H1 (cell line): ENCODE results near the gene HCST. TPM values are rescaled to one million over a fixed set of nuclear protein-coding genes. Genes with fewer than 3 reads are reported as not detected.

Experiments used
- CTCF ChIA-PET: fragments of 300-600 bp; sonication (Branson Sonifier 250); formaldehyde crosslinking; loops from one replicate; lab custom pipeline; 2021; ENCODE audit not compliant: partially characterized antibody; lab: Charles Lee
- POLR2A ChIA-PET: fragments of 300-600 bp; sonication (Branson Sonifier 250); formaldehyde crosslinking; loops from one replicate; lab custom pipeline; 2021; ENCODE audit warnings: inconsistent platforms; ENCODE audit not compliant: partially characterized antibody; lab: Charles Lee
- DNase-seq, 2 experiments: peaks; one replicate each; pipeline versions ENCODE4 v3.0.0 to v3.0.0-alpha.2; 2010 to 2022; ENCODE audit warnings: low spot score in 2 of 2, low read depth in 1 of 2, mixed read lengths in 1 of 2
- FAIRE-seq: peaks from 2 replicates; lab custom pipeline; 2011; peaks lifted over from hg19 to GRCh38; lab: Jason Lieb, UNC
- H2AFZ ChIP-seq: 2 replicates; pipeline ENCODE4 v1.8.1; 2012; ENCODE audit warnings: low read length, inconsistent platforms
- H2AK5ac ChIP-seq: 2 replicates; pipeline ENCODE4 v1.6.1; 2013; ENCODE audit warnings: low read depth, low read length
- H2BK120ac ChIP-seq: replicated peaks from 2 replicates; pipeline ENCODE3; 2013; ENCODE audit warnings: low read depth, low read length, inconsistent platforms
- H2BK12ac ChIP-seq: 2 replicates; pipeline ENCODE4 v1.6.1; 2013; ENCODE audit warnings: low read depth, low read length
- H2BK15ac ChIP-seq: 2 replicates; pipeline ENCODE4 v1.6.1; 2013; ENCODE audit warnings: low read length
- H2BK20ac ChIP-seq: 2 replicates; pipeline ENCODE4 v1.6.1; 2013; ENCODE audit warnings: low read length
- H2BK5ac ChIP-seq: 2 replicates; pipeline ENCODE4 v1.6.1; 2013; ENCODE audit warnings: low read depth, low read length
- H3K14ac ChIP-seq: 2 replicates; pipeline ENCODE4 v1.6.1; 2013; ENCODE audit warnings: inconsistent platforms; ENCODE audit not compliant: insufficient read length
- H3K18ac ChIP-seq: 2 replicates; pipeline ENCODE4 v1.6.1; 2013; ENCODE audit warnings: low read length; ENCODE audit errors: extremely low read depth
- H3K23ac ChIP-seq: 2 replicates; pipeline ENCODE4 v1.6.1; 2013; ENCODE audit warnings: inconsistent platforms; ENCODE audit not compliant: insufficient read length
- H3K23me2 ChIP-seq: 2 replicates; pipeline ENCODE4 v1.6.1; 2013; ENCODE audit warnings: low read depth, low read length
- H3K27ac ChIP-seq: 2 replicates; pipeline ENCODE4 v1.6.1; 2011; ENCODE audit warnings: low read depth, low read length, inconsistent platforms
- H3K27me3 ChIP-seq, 4 experiments: replicated peaks in 1 of 4; 1 replicate in 1 of 4; 2 replicates in 3 of 4; pipeline versions ENCODE4 v1.6.1 to v1.8.1; 2011 to 2013; ENCODE audit warnings: low read length in 3 of 4, mild to moderate bottlenecking in 3 of 4, inconsistent platforms in 2 of 4, mixed read lengths in 2 of 4, moderate library complexity in 1 of 4; ENCODE audit not compliant: control insufficient read depth in 3 of 4, insufficient read depth in 3 of 4; ENCODE audit errors: extremely low read depth in 1 of 4
- H3K36me3 ChIP-seq, 4 experiments: 2 replicates each; pipeline versions ENCODE4 v1.6.1 to v1.8.1; 2011 to 2013; ENCODE audit warnings: mild to moderate bottlenecking in 4 of 4, low read length in 3 of 4, moderate library complexity in 2 of 4, control low read depth in 1 of 4, inconsistent platforms in 1 of 4; ENCODE audit not compliant: insufficient read depth in 4 of 4, control insufficient read depth in 2 of 4
- H3K4ac ChIP-seq: replicated peaks from 2 replicates; pipeline ENCODE3; 2013; ENCODE audit warnings: low read length, low read depth, mixed read lengths, inconsistent platforms; ENCODE audit not compliant: insufficient read length
- H3K4me1 ChIP-seq, 4 experiments: replicated peaks in 1 of 4; 1 replicate in 1 of 4; 2 replicates in 3 of 4; pipeline versions ENCODE4 v1.6.1 to v1.8.1; 2011 to 2013; ENCODE audit warnings: low read length in 3 of 4, inconsistent platforms in 2 of 4, mixed read lengths in 1 of 4; ENCODE audit not compliant: insufficient read depth in 4 of 4, control insufficient read depth in 3 of 4
- H3K4me2 ChIP-seq, 2 experiments: 2 replicates each; pipeline versions ENCODE4 v1.6.1 to v1.8.1; 2011 to 2013; ENCODE audit warnings: low read depth in 2 of 2, low read length in 2 of 2, control low read depth in 1 of 2, inconsistent platforms in 1 of 2, mild to moderate bottlenecking in 1 of 2; ENCODE audit not compliant: insufficient read depth in 1 of 2
- H3K4me3 ChIP-seq, 4 experiments: fragments of 200-600, 300-600 bp in 1 of 4; sonication (generic), shearing (Covaris generic), sonication (Bioruptor Twin) in 1 of 4; 2 replicates each; pipeline versions ENCODE4 v1.5.1 to v1.8.1; 2011 to 2016; ENCODE audit warnings: low read length in 4 of 4, low read depth in 3 of 4, control low read depth in 2 of 4, inconsistent platforms in 2 of 4, mild to moderate bottlenecking in 2 of 4, mixed read lengths in 1 of 4, moderate library complexity in 1 of 4; ENCODE audit not compliant: insufficient read depth in 2 of 4; ENCODE audit errors: extremely low read depth in 1 of 4
- H3K56ac ChIP-seq: replicated peaks from 2 replicates; pipeline ENCODE3; 2013; ENCODE audit warnings: low read depth, mild to moderate bottlenecking, mixed read lengths, low read length, inconsistent platforms; ENCODE audit not compliant: insufficient read length
- H3K79me1 ChIP-seq: 2 replicates; pipeline ENCODE4 v1.6.1; 2013; ENCODE audit warnings: low read depth, low read length, control low read depth
- H3K79me2 ChIP-seq, 2 experiments: 2 replicates each; pipeline versions ENCODE4 v1.6.1 to v1.8.1; 2012 to 2013; ENCODE audit warnings: low read length in 2 of 2, mild to moderate bottlenecking in 2 of 2, inconsistent platforms in 1 of 2; ENCODE audit not compliant: insufficient read depth in 2 of 2, control insufficient read depth in 1 of 2
- H3K9ac ChIP-seq, 4 experiments: replicated peaks in 1 of 4; 1 replicate in 1 of 4; 2 replicates in 3 of 4; pipeline versions ENCODE4 v1.6.1 to v1.8.1; 2011 to 2013; ENCODE audit warnings: low read depth in 3 of 4, low read length in 3 of 4, control low read depth in 2 of 4, mild to moderate bottlenecking in 2 of 4, moderate library complexity in 2 of 4, inconsistent platforms in 1 of 4; ENCODE audit errors: extremely low read depth in 1 of 4
- H3K9me3 ChIP-seq, 2 experiments: 2 replicates each; pipeline versions ENCODE4 v1.6.1 to v1.8.1; 2012 to 2013; ENCODE audit warnings: mild to moderate bottlenecking in 2 of 2, moderate library complexity in 2 of 2, control low read depth in 1 of 2, inconsistent platforms in 1 of 2, low read depth in 1 of 2, low read length in 1 of 2, mixed read lengths in 1 of 2; ENCODE audit not compliant: insufficient read depth in 2 of 2
- H4K20me1 ChIP-seq, 2 experiments: replicated peaks in 1 of 2; 2 replicates each; pipeline versions ENCODE3 to v1.8.1; 2011 to 2013; ENCODE audit warnings: inconsistent platforms in 2 of 2, low read length in 2 of 2, mild to moderate bottlenecking in 1 of 2; ENCODE audit not compliant: insufficient read depth in 2 of 2, control insufficient read depth in 1 of 2
- H4K5ac ChIP-seq: 2 replicates; pipeline ENCODE4 v1.6.1; 2013; ENCODE audit warnings: low read length, low read depth, mixed read lengths, inconsistent platforms; ENCODE audit not compliant: insufficient read length
- H4K8ac ChIP-seq: 2 replicates; pipeline ENCODE4 v1.8.0; 2013; ENCODE audit warnings: mild to moderate bottlenecking, moderate library complexity, low read length, inconsistent platforms; ENCODE audit not compliant: insufficient read depth; ENCODE audit errors: extremely low read depth
- H4K91ac ChIP-seq: replicated peaks from 2 replicates; pipeline ENCODE3; 2013; ENCODE audit warnings: low read length, mixed read lengths, inconsistent platforms; ENCODE audit not compliant: insufficient read length
- SP2 ChIP-seq: IDR thresholded peaks from 2 replicates; pipeline ENCODE4 v1.6.1; 2012; ENCODE audit warnings: mild to moderate bottlenecking, low read length, inconsistent platforms
- WGBS, 2 experiments: shearing (Covaris generic) in 1 of 2; methylation state at CpG; one replicate each; pipeline versions ENCODE4 v1.1.6 to v1.1.7; 2013 to 2015; ENCODE audit warnings: low lambda C conversion rate in 2 of 2, mixed read lengths in 2 of 2, inconsistent platforms in 1 of 2, low coverage in 1 of 2, missing lambda C conversion rate in 1 of 2; ENCODE audit not compliant: insufficient replicate concordance in 2 of 2, insufficient coverage in 1 of 2, insufficient read length in 1 of 2; ENCODE audit errors: extremely low coverage in 1 of 2, missing lambda C conversion rate in 1 of 2; 5-methylcytosine and 5-hydroxymethylcytosine counted together
- polyA plus RNA-seq, 7 experiments: library from polyadenylated mRNA; depleted of rRNA in 3 of 7; stranded (reverse) in 5 of 7; unstranded in 2 of 7; fragments of >200 nt in 5 of 7; fragments of 200-250 nt in 2 of 7; gene quantifications; 1 replicate in 5 of 7; 2 replicates in 1 of 7; 4 replicates in 1 of 7; pipeline versions ENCODE4 v1.2.1 to v1.2.3, GENCODE V29; 2011 to 2013; ENCODE audit warnings: missing spikeins in 2 of 7, mixed read lengths in 2 of 7
- total RNA-seq: library from RNA; stranded (reverse); fragmentation: NEBNext Ultra II Directional; extraction: Animal tissue kit (Norgen Biotek cat#: 25700); gene quantifications from 2 replicates; pipeline ENCODE4 v1.2.1, GENCODE V29; 2021
- TF ChIP-seq, protein P1 (sequence below): IDR thresholded peaks from 2 replicates; pipeline ENCODE4 v1.6.1; 2012; ENCODE audit warnings: inconsistent platforms

Gene HCST
- total and polyA plus RNA-seq, 2 of the 8 experiments (the other 6 are each of a cell fraction or from before 2014, with no cell fraction given), result 2.8 TPM; not detected in 1

DNA sequence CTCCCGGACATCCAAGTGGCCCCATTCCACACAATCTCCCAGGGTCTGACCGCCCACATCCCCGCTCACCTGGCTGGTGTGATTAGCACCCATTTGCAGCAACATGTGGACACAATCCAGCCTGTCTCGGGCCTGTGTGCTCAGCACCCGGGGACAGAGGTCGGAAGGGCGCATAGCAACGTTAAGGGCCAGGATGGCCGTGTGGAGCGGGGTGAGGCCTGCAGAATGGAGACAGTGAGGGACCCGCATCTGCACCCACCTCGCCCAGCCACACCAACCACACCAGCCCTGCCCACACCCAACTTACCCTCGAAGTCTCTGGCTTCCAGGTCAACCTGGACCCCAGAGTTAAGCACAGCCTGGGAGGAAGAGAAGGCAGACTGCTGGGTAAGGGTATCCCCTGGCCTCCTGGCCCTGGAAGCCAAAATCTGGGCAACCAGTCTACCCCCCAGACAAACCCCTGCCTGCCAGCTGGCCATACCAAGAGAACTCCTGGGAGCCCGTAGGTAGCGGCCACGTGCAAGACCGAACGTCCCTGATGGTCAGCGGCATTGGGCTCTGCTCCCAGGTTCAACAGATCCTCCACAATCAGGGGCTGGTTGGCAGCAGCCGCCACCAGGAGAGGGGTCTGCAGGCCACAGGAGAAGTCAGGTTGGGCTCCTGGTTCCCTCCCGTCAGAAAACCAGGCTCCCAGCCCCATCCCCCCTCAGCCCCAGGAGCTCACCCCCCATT, 6.3 kb upstream of the HCST start:
- H2BK120ac ChIP-seq, result no peak overlapping the region
- no peak overlapping the region for H3K27ac ChIP-seq
- ChIA-PET CTCF (interaction anchor here (0.8 kb wide), 1 partner anchor 14 kb away, joined by 3 read pairs; no protein-coding TSS in a partner anchor), POLR2A (interaction anchor here (0.6 to 1.4 kb wide), 3 partner anchors 8 to 611 kb away, joined by 3 to 4 read pairs (median 3); no protein-coding TSS in a partner anchor)
- H2AFZ ChIP-seq, result no peak overlapping the region
- H3K14ac ChIP-seq, result no peak overlapping the region
- H3K36me3 ChIP-seq, result peaks cover 10 to 43% (median 17%) of the 10 kb centered on the region in 4 experiments
- peaks cover 4% of the 10 kb centered on the region; the same call in 1 of the 2 replicates for H3K23me2 ChIP-seq
- no peak overlapping the region for H2BK5ac ChIP-seq
- no peak overlapping the region for H3K56ac ChIP-seq
- no peak overlapping the region for H3K18ac ChIP-seq
- H4K20me1 ChIP-seq, result peaks cover 0 to 3% of the 10 kb centered on the region in 2 experiments
- TF ChIP-seq, protein P1, sequence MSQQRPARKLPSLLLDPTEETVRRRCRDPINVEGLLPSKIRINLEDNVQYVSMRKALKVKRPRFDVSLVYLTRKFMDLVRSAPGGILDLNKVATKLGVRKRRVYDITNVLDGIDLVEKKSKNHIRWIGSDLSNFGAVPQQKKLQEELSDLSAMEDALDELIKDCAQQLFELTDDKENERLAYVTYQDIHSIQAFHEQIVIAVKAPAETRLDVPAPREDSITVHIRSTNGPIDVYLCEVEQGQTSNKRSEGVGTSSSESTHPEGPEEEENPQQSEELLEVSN, result no peak
- TF ChIP-seq SP2, result no peak
- no peak for FAIRE-seq
- no peak overlapping the region for H3K4ac ChIP-seq
- H4K8ac ChIP-seq, result no peak overlapping the region; the same call in 1 of the 2 replicates
- no peaks in the 10 kb centered on the region for H3K9me3 ChIP-seq
- H3K4me3 ChIP-seq, result no peak overlapping the region
- no peak overlapping the region for H3K23ac ChIP-seq
- no peak overlapping the region for H2BK20ac ChIP-seq
- no peak overlapping the region for H2BK15ac ChIP-seq
- WGBS, 2 experiments, result 94% methylated on average over 17 of the region's 21 CpGs; no CpG with 5 or more reads in 1 of the 2 experiments
- no peak overlapping the region for H3K4me2 ChIP-seq
- DNase-seq, result no peak
- no peak overlapping the region for H2BK12ac ChIP-seq
- H3K79me2 ChIP-seq, result peaks cover 0 to 8% of the 10 kb centered on the region in 2 experiments; a peak in 1 of 4 replicates
- peaks cover 0 to 5% (median 1%) of the 10 kb centered on the region in 4 experiments; a peak in 5 of 7 replicates for H3K4me1 ChIP-seq
- H3K9ac ChIP-seq, result no peak overlapping the region
- H4K91ac ChIP-seq, result no peak overlapping the region
- H3K79me1 ChIP-seq, result no peaks in the 10 kb centered on the region; the same call in 1 of the 2 replicates
- no peak overlapping the region for H2AK5ac ChIP-seq
- H4K5ac ChIP-seq, result no peak overlapping the region
- no peaks in the 10 kb centered on the region for H3K27me3 ChIP-seq
